PC-3 (cell line): ENCODE measurements around the gene COL4A1. TPM values are rescaled to one million over a fixed set of nuclear protein-coding genes. Genes with fewer than 3 reads are reported as not detected.

Experiments used
- ATAC-seq: fragments of 200-7000 bp; cut with Tn5 transposase; 2 replicates; pipeline ENCODE4 v1.9.1; 2020; ENCODE audit warnings: mild to moderate bottlenecking, moderate library complexity
- BruUV-seq: library from RNA; stranded (reverse); fragments of 400-500 nt; replicated peaks from 2 replicates; lab custom pipeline; 2021; lab: Mats Ljungman, UMichigan
- CTCF ChIA-PET: fragments of 300-600 bp; sonication (Branson Sonifier 250); formaldehyde crosslinking; loops from one replicate; lab custom pipeline; 2022; ENCODE audit warnings: antibody characterized with exemption; lab: Charles Lee
- POLR2A ChIA-PET: fragments of 300-600 bp; sonication (Branson Sonifier 250); formaldehyde crosslinking; loops from one replicate; lab custom pipeline; 2022; ENCODE audit warnings: antibody characterized with exemption; ENCODE audit not compliant: unreplicated experiment; lab: Charles Lee
- DNase-seq: peaks from one replicate; pipeline ENCODE4 v3.0.0-alpha.2; 2015
- H2AFZ ChIP-seq: fragments of 300-600 bp; sonication (generic); 2 replicates; pipeline ENCODE4 v1.6.0; 2016; ENCODE audit warnings: antibody characterized with exemption, low read length
- H3F3A ChIP-seq: fragments of 300-600 bp; sonication (generic); one replicate; pipeline ENCODE4 v1.6.0; 2017; ENCODE audit warnings: antibody characterized with exemption, low read length, control low read depth, mild to moderate bottlenecking; ENCODE audit not compliant: unreplicated experiment
- H3K27ac ChIP-seq: fragments of 300-600 bp; sonication (generic); 2 replicates; pipeline ENCODE4 v1.5.1; 2016; ENCODE audit warnings: mild to moderate bottlenecking, low read length
- H3K27me3 ChIP-seq: fragments of 300-600 bp; sonication (generic); 2 replicates; pipeline ENCODE4 v1.6.1; 2016; ENCODE audit warnings: low read length, mixed read lengths
- H3K36me3 ChIP-seq: fragments of 300-600 bp; sonication (generic); 2 replicates; pipeline ENCODE4 v1.6.1; 2016; ENCODE audit warnings: low read depth, mixed run types, low read length, mixed read lengths
- H3K4me1 ChIP-seq: fragments of 300-600 bp; sonication (generic); 2 replicates; pipeline ENCODE4 v1.5.1; 2016; ENCODE audit warnings: low read length; ENCODE audit not compliant: insufficient read depth
- H3K4me2 ChIP-seq: fragments of 300-600 bp; sonication (generic); 2 replicates; pipeline ENCODE4 v1.6.0; 2016; ENCODE audit warnings: low read length
- H3K4me3 ChIP-seq: fragments of 300-600 bp; sonication (generic); 2 replicates; pipeline ENCODE4 v1.5.1; 2016; ENCODE audit warnings: mild to moderate bottlenecking, low read length, mixed read lengths
- H3K79me2 ChIP-seq: fragments of 300-600 bp; sonication (generic); 2 replicates; pipeline ENCODE4 v1.6.1; 2017; ENCODE audit warnings: low read length, mixed read lengths
- H3K9ac ChIP-seq: fragments of 300-600 bp; sonication (generic); 2 replicates; pipeline ENCODE4 v1.6.0; 2016; ENCODE audit warnings: mild to moderate bottlenecking, low read length
- H3K9me2 ChIP-seq: fragments of 300-600 bp; sonication (generic); replicated peaks from 2 replicates; pipeline ENCODE4 v1.6.1; 2016; ENCODE audit warnings: mixed run types, low read length, mixed read lengths
- H3K9me3 ChIP-seq: fragments of 300-600 bp; sonication (generic); 2 replicates; pipeline ENCODE4 v1.6.1; 2016; ENCODE audit warnings: low read length, mixed read lengths
- H4K20me1 ChIP-seq: fragments of 300-600 bp; sonication (generic); 2 replicates; pipeline ENCODE4 v1.6.1; 2016; ENCODE audit warnings: low read length, mixed read lengths
- CTCF ChIP-seq: fragments of 300-600 bp; sonication (generic); conservative IDR thresholded peaks from 2 replicates; pipeline ENCODE4 v1.5.1; 2017; ENCODE audit warnings: antibody characterized with exemption, low read depth, mild to moderate bottlenecking, low read length
- EZH2 ChIP-seq: fragments of 300-600 bp; sonication (generic); IDR thresholded peaks from one replicate; pipeline ENCODE4 v1.6.1; 2017; ENCODE audit warnings: antibody characterized with exemption, mild to moderate bottlenecking, low read length; ENCODE audit not compliant: unreplicated experiment
- EZH2phosphoT487 ChIP-seq: fragments of 300-600 bp; sonication (generic); IDR thresholded peaks from 2 replicates; pipeline ENCODE4 v1.6.1; 2018; ENCODE audit warnings: mild to moderate bottlenecking, antibody characterized with exemption, low read length, borderline replicate concordance
- intact Hi-C: fragments of 100-400 bp; cut with micrococcal nuclease; formaldehyde crosslinking; loops from 2 replicates; pipeline ENCODE4 v1.9.0; 2023
- total RNA-seq: library from RNA; depleted of rRNA; stranded (reverse); fragments of >200 nt; gene quantifications from 2 replicates; pipeline ENCODE4 v1.2.3, GENCODE V29; 2014

The COL4A1 gene
- total RNA-seq, 1 experiment from 2014 or later = 48.7 TPM

GRCh38 chr13:110272651-110273050, 34.3 kb downstream of the COL4A1 start:
- CTCF ChIA-PET = no interaction called here
- Histone ChIP-seq H3K9ac (no peak overlapping the region), H3K27me3 (no peaks in the 10 kb centered on the region), H3K4me1 (no peaks in the 10 kb centered on the region), H3F3A (no peaks in the 10 kb centered on the region), H3K4me3 (no peak overlapping the region), H3K36me3 (no peaks in the 10 kb centered on the region), H3K27ac (no peak overlapping the region), H2AFZ (no peak overlapping the region), H3K79me2 (no peaks in the 10 kb centered on the region), H3K4me2 (no peak overlapping the region), H3K9me2 (no peaks in the 10 kb centered on the region), H4K20me1 (no peaks in the 10 kb centered on the region), H3K9me3 (no peaks in the 10 kb centered on the region)
- TF ChIP-seq EZH2phosphoT487 (no peak), CTCF (no peak), EZH2 (no peak)
- DNase-seq (no peak), ATAC-seq (no peak)
- intact Hi-C loops = no loop called here
- BruUV-seq = no TSS peak
- POLR2A ChIA-PET = no interaction called here

- H3K9me2 ChIP-seq = no peaks in the 10 kb centered on the region
- H3F3A ChIP-seq = no peaks in the 10 kb centered on the region
- ChIA-PET POLR2A (no interaction called here), CTCF (no interaction called here)
- H3K79me2 ChIP-seq = no peaks in the 10 kb centered on the region
- no peaks in the 10 kb centered on the region for H4K20me1 ChIP-seq
- H3K4me3 ChIP-seq = no peak overlapping the region
- DNase-seq (no peak), ATAC-seq (no peak)
- no peak overlapping the region for H2AFZ ChIP-seq
- H3K27ac ChIP-seq = no peak overlapping the region
- no TSS peak for BruUV-seq
- TF ChIP-seq CTCF (no peak), EZH2phosphoT487 (no peak), EZH2 (no peak)
- no peaks in the 10 kb centered on the region for H3K36me3 ChIP-seq
- intact Hi-C loops = no loop called here
- no peaks in the 10 kb centered on the region for H3K27me3 ChIP-seq
- no peaks in the 10 kb centered on the region for H3K9me3 ChIP-seq
- H3K4me2 ChIP-seq = no peak overlapping the region
- H3K4me1 ChIP-seq = no peaks in the 10 kb centered on the region
- no peak overlapping the region for H3K9ac ChIP-seq
These were observed 34.7 kb downstream of the COL4A1 start for GRCh38 chr13:110272227-110272626.

GRCh38 chr13:110271313-110271712, 35.6 kb downstream of the COL4A1 start:
- Histone ChIP-seq H3K4me2 (no peak overlapping the region), H3K27me3 (no peaks in the 10 kb centered on the region), H3F3A (no peaks in the 10 kb centered on the region), H3K27ac (no peak overlapping the region), H3K9ac (no peak overlapping the region), H3K79me2 (no peaks in the 10 kb centered on the region), H3K9me2 (no peaks in the 10 kb centered on the region), H3K9me3 (no peaks in the 10 kb centered on the region), H2AFZ (no peak overlapping the region), H3K4me1 (no peaks in the 10 kb centered on the region), H3K4me3 (no peak overlapping the region), H3K36me3 (no peaks in the 10 kb centered on the region), H4K20me1 (no peaks in the 10 kb centered on the region)
- ATAC-seq (no peak), DNase-seq (no peak)
- CTCF ChIA-PET = no interaction called here
- TF ChIP-seq EZH2 = no peak
- TF ChIP-seq EZH2phosphoT487 = no peak
- TF ChIP-seq CTCF = no peak
- POLR2A ChIA-PET = no interaction called here
- intact Hi-C loops = no loop called here
- BruUV-seq = no TSS peak
